ENCODE measurements around the gene DRC1.

DRC1 gene

DNA sequence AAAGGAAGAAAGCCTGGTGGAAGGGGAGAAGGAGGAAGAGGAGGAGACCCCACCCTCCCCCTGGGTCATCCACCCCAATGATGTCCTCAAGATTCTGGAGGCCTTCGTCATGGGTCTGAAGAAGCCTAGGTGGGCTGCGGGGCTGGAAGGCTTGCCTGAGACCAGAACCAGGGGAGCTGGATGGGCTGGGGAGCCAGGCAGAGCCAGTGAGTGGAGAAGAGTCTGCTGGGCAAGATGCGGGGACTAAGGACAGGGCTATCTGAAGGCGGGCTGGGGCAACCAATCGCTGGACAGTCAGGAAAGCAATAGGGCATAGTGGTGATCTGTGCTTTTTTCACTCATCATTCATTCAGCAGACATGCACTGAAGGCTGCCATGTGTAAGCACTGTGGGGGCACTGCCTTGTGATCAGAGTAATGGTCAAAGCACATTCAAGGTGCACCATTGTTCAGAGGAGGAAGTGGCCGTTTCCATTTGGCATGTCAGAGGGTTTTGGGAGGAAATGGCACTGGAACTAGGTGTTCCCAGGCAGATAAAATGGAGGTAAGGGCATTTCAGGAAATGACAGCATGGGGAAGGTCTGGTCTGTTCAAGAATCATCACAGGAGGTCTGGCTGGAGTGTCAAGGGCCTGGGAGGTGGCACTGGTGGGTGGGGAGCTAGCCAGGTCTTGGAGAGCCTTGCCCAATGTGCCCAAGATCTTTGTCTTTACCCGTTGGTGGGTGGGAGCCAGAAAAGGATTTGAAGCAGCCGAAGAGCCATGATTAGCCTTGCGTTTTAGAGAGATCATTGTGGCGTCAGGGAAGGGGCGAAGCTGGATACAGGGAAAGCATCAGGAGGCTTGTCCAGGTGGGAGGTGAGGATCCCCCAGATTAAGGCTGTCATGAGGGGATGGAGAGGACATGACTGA lies 52.0 kb downstream of the DRC1 start:
- TF ChIP-seq, protein P1, sequence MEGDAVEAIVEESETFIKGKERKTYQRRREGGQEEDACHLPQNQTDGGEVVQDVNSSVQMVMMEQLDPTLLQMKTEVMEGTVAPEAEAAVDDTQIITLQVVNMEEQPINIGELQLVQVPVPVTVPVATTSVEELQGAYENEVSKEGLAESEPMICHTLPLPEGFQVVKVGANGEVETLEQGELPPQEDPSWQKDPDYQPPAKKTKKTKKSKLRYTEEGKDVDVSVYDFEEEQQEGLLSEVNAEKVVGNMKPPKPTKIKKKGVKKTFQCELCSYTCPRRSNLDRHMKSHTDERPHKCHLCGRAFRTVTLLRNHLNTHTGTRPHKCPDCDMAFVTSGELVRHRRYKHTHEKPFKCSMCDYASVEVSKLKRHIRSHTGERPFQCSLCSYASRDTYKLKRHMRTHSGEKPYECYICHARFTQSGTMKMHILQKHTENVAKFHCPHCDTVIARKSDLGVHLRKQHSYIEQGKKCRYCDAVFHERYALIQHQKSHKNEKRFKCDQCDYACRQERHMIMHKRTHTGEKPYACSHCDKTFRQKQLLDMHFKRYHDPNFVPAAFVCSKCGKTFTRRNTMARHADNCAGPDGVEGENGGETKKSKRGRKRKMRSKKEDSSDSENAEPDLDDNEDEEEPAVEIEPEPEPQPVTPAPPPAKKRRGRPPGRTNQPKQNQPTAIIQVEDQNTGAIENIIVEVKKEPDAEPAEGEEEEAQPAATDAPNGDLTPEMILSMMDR (IDR thresholded peaks at IDR 0.05; ENCODE audit: insufficient read depth, missing control alignments): no peak
- DNase-seq (ENCODE audit: insufficient read length, low spot score) (no peak), FAIRE-seq (no peak)

DNA sequence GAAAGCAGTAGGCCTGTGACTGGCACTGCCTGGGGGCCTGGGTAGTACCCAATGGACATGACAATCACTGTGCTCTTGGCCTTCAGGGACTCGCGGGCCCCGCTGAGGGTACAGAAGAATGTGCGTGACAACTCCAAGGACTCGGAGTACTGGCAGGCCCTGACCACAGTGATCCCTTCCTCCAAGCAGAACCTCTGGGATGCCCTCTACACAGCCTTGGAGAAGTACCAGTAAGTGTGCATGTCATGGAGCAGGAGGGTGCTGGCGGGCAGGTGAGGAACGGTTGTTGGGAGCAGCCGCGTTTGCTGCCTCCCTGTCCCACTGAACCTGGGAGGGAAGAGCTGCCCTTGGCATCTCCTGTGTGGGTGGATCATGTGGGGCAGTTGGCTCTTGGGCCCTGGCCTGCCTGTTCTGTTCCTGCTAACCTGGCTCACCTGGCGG lies 52.9 kb downstream of the DRC1 start:
- DNase-seq (ENCODE audit: insufficient read length, low spot score): no peak
- TF ChIP-seq, protein P1 (IDR thresholded peaks at IDR 0.05; ENCODE audit: insufficient read depth, missing control alignments): no peak
- FAIRE-seq: no peak

DNA sequence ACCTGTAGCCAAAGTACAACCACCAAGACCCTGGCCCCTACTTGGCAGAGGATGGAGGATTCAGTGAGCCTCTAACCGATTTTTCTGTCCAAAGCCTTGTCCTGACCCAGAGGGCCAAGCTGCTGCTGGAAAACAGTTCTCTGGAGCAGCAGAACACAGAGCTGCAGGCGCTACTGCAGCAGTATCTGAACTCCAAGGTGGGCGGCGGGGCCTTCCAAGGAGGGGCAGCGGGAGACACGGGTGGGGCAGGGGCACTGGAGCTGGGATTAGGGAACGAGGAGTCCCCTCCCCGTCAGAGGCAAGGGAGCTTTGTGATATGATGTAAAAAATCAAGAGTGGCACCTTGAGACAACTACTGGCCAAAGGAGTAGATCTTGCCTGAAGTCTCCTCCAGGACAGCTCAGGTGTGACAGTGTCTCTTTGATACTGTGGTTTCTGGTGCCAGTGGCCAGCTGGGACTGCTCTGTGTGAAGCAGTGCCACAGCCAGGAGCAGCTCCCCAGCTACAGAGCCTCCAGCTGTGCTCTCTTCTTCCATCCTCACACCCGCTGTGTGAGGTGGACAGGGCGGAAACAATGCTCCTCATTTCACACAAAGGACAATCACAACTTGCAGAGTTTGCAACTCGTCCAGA lies 53.4 kb downstream of the DRC1 start:
- DNase-seq (ENCODE audit: insufficient read length, low spot score) (no peak), FAIRE-seq (no peak)
- TF ChIP-seq, protein P1 (IDR thresholded peaks at IDR 0.05; ENCODE audit: insufficient read depth, missing control alignments): no peak

DNA sequence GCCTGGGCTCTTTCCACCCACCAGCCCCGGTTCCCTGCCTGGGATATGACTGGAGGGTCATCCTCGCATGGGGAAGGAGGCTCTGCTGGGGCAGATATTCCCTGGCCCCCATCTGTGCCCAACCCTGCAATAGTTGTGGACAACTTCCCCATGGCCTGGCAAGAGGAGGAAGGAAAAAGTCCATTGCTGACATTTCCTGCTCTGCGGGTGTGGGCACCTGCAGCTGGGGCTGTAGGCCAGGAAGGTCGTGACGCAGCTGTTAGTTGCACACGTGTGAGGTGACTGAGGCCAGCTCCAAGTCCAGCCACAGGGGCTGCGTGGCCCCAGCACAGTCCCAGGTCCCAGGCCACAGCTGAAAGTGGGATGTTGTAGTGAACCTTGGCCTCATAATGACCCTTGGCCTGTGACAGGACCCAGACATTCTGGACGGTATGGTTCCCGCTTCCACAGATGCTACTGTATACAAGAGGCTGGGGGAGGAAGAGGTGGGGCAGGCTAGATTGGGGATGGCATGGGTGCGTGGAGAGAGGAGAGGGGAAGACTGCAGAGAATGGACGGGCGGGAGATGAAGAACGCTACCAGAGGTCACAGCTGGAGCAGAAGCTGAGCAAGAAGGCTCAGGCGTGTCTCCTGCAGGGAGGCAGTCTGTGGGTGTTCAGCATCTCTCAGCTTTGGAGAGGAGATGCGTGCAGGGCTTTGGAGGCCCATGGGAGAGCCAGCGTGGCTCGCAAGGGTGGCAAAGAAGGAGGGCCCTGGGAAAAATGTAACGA lies 54.1 kb downstream of the DRC1 start:
- no peak for DNase-seq (ENCODE audit: insufficient read length, low spot score)
- TF ChIP-seq, protein P1 (IDR thresholded peaks at IDR 0.05; ENCODE audit: insufficient read depth, missing control alignments): no peak
- no peak for FAIRE-seq

DNA sequence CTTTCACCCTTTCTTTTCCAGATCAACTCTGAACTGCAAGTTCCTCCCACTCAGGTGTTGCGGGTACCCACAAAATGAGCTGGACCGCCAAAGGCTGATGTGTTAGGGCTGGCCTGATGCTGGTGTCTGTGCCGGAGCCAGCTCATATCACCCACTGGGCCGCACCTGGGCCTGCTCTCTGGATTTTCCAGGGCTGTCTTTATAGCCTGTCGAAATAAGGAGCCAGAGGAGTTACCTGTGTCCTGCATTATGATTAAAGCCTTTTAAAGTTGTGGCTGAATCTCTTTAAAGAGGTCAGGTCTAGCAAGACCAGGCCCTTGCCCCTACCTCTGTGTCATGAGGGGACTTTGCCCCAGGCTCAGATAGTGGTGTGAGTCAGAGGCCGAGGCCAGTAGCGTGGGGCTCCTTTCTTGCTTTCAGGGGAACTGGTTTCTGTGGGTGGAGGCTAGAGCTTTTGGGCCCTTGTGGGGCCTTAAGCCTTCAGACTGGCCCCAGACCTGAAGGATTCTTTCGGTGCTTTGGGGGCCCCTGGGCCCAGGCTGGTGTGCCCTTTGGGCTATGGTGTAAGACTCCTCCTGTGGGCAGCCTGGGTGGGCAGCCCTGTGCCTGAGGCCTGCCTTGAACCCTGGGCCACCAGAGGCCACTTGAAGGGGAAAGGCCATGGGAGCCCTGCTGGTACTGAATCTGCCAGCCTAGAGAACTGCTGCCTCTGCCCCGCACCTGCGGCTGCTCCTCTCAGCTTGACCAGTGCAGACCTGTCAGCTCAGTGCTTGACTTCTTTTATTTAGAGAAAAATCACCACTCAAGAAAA lies 54.9 kb downstream of the DRC1 start:
- no peak for FAIRE-seq
- TF ChIP-seq, protein P1 (IDR thresholded peaks at IDR 0.05; ENCODE audit: insufficient read depth, missing control alignments): no peak
- no peak for DNase-seq (ENCODE audit: insufficient read length, low spot score)

DNA sequence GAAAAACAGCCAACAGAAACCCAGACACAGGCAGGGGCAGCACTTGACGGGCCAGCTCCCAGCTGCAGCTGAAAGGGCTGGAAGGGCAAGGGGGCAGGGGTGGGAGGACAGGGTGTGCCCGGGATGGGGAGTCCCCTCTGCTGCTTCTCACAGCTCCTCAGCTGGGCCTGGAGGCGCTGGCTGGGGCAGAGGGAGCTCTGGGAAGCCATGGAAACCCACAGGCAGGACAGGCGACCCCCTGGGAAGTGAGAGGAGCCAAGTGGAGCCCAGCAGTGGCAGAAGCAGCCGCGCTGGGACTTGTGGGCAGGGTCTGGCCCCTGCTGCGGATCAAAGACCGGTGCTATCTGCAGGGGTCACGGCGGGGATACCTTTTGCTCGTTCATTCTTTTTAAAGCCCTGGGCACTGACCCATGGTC lies 55.5 kb downstream of the DRC1 start:
- FAIRE-seq (no peak), DNase-seq (ENCODE audit: insufficient read length, low spot score) (no peak)
- TF ChIP-seq, protein P1 (IDR thresholded peaks at IDR 0.05; ENCODE audit: insufficient read depth, missing control alignments): no peak

All from D721Med (cell line).